A549 (cell line): Measurements from ENCODE around the gene UGT1A9.

Experiments
- BHLHE40 ChIP-seq: IDR thresholded peaks from 2 replicates; pipeline ENCODE4 v1.6.1; 2012; ENCODE audit warnings: low read depth, low read length, inconsistent platforms
- CTCF ChIP-seq: fragments of >200 bp; sonication (Bioruptor Twin); formaldehyde crosslinking; IDR thresholded peaks from 3 replicates; pipeline ENCODE4 v1.5.1; 2016
- E2F6 ChIP-seq: IDR thresholded peaks from 2 replicates; pipeline ENCODE4 v1.6.1; 2012; ENCODE audit warnings: low read depth, borderline replicate concordance
- ELK1 ChIP-seq: fragments of 150-350 bp; IDR thresholded peaks from 2 replicates; pipeline ENCODE4 v1.6.1; 2014; ENCODE audit warnings: low read depth, mild to moderate bottlenecking, low read length
- POLR2A ChIP-seq: IDR thresholded peaks from 2 replicates; pipeline ENCODE4 v1.6.1; 2012; ENCODE audit warnings: mild to moderate bottlenecking, low read length
- RAD21 ChIP-seq, 2 experiments: fragments of >200 bp in 1 of 2; sonication (Bioruptor Twin) in 1 of 2; formaldehyde crosslinking in 1 of 2; IDR thresholded peaks in 1 of 2; conservative IDR thresholded peaks in 1 of 2; 2 replicates in 1 of 2; 3 replicates in 1 of 2; pipeline ENCODE4 v1.6.1; 2012 to 2018; ENCODE audit warnings: inconsistent platforms in 1 of 2
- REST ChIP-seq: fragments of 200-600 bp; sonication (generic); IDR thresholded peaks from 2 replicates; pipeline ENCODE4 v1.6.1; 2016; ENCODE audit warnings: antibody characterized with exemption, mild to moderate bottlenecking, moderate library complexity
- SMC3 ChIP-seq: fragments of >200 bp; sonication (Bioruptor Twin); formaldehyde crosslinking; IDR thresholded peaks from 3 replicates; pipeline ENCODE4 v1.6.1; 2018; ENCODE audit warnings: inconsistent platforms
- ZFP36 ChIP-seq: fragments of 450-650 bp; IDR thresholded peaks from 2 replicates; pipeline ENCODE4 v1.6.1; 2014; ENCODE audit warnings: borderline replicate concordance; ENCODE audit not compliant: partially characterized antibody

- TF ChIP-seq CTCF (no peak), RAD21 (conservative IDR thresholded peaks at IDR 0.05 in 1 of 2, IDR thresholded peaks at IDR 0.05 in 1 of 2) (no peak), ZFP36 (no peak), POLR2A (no peak), BHLHE40 (no peak), SMC3 (no peak), E2F6 (no peak), ELK1 (no peak), REST (no peak)
These were observed 2.2 kb downstream of the UGT1A9 start for GRCh38 chr2:233673896-233674295.
